AG09319 (cell line): Measurements from ENCODE around the gene NPW.

ENCODE experiments used
- DNase-seq: peaks from one replicate; pipeline ENCODE4 v3.0.0-alpha.2; 2010; ENCODE audit warnings: low read depth; ENCODE audit errors: extremely low read depth
- TF ChIP-seq, protein P1 (sequence below): IDR thresholded peaks from 2 replicates; pipeline ENCODE4 v1.5.1; 2011; ENCODE audit warnings: low read depth, mild to moderate bottlenecking, inconsistent platforms, low read length, moderate library complexity

The NPW gene

DNA sequence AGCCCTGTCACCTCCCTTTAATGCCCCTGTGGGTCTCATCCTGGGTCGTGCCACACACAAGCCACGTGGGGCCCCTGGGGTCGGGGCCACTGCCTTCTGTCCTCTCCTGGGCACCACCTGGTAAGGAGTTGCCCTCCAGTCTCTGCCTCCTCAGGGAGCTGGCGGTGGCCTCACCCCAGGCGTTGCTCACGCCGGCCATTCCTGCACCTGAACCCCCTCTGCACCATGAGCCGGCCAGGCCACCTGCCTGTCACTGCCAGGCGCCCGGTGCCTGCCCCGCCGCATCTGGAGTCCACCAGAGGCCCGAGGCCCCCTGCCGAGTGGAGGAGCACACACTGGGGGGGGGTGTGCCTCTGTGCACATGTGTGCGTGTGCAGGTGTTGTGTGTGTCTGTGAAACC is 17.5 kb downstream of the NPW start:
- no peak for DNase-seq
- TF ChIP-seq, protein P1, sequence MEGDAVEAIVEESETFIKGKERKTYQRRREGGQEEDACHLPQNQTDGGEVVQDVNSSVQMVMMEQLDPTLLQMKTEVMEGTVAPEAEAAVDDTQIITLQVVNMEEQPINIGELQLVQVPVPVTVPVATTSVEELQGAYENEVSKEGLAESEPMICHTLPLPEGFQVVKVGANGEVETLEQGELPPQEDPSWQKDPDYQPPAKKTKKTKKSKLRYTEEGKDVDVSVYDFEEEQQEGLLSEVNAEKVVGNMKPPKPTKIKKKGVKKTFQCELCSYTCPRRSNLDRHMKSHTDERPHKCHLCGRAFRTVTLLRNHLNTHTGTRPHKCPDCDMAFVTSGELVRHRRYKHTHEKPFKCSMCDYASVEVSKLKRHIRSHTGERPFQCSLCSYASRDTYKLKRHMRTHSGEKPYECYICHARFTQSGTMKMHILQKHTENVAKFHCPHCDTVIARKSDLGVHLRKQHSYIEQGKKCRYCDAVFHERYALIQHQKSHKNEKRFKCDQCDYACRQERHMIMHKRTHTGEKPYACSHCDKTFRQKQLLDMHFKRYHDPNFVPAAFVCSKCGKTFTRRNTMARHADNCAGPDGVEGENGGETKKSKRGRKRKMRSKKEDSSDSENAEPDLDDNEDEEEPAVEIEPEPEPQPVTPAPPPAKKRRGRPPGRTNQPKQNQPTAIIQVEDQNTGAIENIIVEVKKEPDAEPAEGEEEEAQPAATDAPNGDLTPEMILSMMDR = no peak

DNA sequence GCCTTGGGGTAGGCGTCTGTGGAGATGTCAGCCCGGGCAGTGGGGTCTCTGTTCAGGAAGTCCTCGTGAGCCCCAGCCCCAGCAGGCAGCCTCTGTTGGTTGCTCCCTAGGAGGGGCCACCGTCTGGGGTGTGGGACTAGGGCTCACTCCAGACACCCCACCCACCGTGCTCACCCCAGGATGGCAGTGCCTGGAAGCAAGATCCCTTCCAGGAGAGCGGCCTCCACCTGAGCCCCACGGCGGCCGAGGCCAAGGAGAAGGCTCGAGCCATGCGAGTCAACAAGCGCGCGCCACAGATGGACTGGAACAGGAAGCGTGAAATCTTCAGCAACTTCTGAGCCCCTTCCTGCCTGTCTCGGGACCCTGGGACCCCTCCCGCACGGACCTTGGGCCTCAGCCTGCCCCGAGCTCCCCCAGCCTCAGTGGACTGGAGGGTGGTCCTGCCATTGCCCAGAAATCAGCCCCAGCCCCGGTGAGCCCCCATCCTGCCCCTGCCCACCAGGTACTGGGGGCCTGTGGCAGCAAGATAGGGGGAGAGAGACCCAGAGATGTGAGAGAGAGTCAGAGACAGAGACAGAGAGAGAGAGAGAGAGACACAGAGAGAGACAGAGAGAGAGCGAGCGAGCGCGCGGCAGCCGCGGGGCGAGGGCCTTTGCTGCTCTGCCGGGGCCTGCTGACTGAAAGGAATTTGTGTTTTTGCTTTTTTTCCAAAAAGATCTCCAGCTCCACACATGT is 18.2 kb downstream of the NPW start:
- TF ChIP-seq, protein P1 = no peak
- DNase-seq = no peak

DNA sequence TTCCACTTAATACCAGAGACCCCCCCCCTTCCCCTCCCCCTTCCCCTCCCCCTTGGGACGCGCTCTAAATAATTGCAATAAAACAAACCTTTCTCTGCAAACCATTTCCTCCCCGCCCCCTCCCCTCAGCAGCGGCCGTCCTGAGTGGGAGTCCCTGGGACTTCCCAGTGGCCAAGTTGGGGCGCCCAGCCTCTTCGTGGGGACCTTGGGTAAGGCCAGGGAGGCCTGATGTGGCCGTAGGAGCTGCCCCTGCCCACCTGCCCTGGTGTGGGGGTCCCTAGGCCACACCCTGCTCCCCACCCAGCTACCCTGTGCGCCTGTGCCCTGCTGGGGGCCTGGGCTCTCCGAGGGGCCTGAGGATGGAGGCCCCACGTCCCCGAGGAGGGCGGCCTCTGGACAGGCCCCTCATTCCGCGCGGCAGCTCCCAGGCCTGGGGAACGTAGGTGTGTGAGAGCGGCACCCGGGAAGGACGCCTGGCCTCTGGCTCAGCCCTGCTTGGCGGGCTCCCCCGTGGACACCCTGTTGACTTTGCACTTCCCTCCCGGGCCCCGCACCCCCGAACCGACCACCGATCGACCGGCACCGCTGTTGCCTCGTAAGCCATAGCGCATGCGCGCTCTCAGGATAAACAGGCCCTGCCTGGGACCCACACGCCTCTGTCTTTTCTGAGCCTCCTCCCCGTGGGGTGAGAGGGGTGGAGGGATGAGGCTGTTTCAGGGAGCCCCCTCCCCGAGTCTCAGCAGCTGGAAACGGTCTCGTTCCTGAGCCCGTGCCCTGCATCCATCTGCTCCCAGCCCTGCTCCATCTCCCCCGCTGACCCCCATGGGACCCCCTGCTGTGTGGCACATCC is 19.0 kb downstream of the NPW start:
- no peak for DNase-seq

DNA sequence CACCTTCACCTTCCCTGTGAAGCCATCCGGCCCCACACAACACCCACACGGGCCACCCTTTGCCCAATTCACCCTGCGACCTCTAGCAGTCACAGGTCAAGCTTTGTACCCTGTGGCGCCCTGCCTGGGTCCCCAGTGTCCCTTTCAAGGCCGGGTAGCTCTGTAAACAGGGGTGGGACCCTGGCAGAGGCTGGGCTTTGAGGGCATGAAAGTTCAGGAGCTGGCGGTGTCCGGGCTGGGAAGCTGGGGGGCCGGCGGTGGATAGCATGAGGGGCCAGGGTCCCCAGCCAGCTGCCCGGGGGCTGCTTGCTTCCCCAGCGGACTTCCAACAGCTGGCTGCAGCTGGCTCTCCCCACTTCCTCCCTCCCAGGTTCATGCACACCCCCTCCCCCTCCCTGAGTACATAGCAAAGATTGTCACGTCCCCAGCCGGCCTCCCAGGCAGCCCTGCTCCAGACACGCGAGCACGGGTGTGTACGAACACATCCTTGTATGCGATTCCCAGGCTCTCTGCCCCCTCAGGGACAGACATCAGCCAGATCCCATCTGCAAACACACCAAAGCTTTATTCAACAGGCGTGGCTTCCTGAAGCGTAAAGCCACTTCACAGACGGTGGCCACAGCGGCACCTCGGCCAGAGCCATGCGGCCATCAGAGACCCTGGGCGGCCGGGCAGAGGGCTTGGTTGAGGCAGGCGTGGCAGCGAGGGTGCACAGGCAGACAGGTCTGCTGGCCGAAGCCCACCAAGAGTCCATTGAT is 19.9 kb downstream of the NPW start:
- TF ChIP-seq, protein P1 = no peak
- peak; percentile 64 for DNase-seq

More for the DNA sequence above, 19.0 kb downstream of the NPW start:
- TF ChIP-seq, protein P1 = no peak

DNA sequence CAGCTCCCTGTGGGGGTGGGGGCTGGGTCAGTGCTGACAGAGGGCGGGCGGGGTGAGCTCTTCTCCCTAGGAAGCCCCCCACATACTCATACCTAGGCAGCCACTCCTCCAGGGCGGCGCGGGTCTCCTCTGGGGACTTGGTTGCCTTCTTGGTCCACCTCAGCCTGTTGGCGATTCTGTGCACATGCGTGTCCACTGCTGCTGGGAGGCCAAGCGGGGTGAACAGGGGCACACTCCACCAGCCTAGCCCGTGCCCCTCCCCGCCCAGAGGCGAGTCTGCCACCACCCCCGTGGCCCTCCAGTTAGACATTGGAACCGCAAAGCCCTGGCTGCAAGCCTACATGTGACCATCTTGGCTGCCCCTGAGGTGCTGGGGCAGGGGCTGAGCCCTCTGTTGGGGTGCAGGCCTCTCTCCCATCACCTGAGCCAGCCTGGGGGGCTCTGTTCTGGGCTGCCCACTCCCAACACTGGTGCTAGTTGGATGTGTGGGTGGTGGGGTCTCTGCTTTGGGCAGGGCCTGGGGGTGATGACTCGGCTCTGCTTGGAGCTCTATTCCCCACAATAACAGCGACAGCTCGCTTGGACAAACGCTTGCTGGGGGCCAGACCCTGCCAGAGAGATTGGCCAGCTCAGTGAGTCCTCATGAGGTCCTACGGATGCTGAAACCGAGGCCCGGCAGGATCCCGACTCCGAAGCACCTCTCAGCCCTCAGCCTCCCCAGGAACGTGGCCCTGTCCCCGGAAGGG is 20.6 kb downstream of the NPW start:
- DNase-seq = no peak
- TF ChIP-seq, protein P1 = no peak

DNA sequence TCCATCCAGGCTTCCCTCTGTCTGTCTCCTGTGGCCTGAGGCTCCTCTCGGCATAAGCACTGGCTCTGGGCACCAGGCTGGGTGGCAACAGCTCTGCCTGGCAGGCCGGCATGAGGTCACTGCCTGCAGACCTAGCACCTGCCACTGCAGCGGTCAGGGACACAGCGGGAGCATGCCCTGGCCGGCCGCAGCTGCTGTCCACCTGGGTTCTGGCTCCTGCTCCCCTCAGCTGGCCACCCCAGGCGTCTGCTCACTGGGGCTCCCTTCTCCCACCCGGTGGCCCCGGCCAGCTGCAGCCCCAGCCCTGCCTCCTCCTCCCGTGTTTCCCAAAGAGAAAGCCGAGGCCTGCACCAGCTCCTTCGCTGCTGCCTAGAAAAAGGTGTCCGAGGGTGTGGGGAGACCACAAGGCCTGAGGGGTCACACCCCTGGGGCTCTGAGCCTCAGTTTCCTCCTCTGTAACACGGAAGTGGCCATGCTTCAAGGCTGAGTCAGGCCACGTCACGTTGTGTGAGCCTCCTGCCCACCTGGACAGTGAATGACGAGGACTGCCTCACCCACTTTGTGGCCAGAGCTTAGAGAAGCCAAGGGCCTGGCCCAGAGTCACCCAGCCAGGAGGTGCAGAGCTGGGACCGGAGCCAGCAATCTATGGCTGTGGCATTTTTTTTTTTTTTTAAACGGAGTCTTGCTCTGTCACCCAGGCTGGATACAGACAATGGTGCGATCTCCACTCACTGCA is 21.4 kb downstream of the NPW start:
- DNase-seq = no peak
- TF ChIP-seq, protein P1 = no peak
